ENCODE data around the gene MAML3. TPM values are rescaled to one million over a fixed set of nuclear protein-coding genes. Genes with fewer than 3 reads are reported as not detected.

The MAML3 gene
- total RNA-seq, 2 experiments from 2014 or later = 2.5 to 2.9 TPM

DNA sequence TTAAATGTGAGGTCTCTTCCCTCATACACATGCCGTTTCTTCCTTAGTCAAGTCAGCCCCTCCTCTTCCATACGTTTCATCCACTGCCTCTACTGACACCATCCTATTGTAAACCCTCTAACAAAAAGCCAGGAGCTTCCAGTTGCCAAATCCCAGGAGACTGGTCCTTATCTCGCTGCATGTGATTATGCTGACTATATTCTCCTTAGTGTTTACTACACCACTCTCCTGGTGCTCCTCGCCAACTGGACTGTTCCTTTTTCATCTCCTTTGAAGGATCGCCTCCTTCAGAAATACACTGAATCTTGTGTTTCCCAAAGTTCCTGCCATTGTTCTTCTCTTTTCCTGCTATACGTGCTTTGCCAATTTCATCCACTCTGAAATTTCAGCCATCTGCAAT, 27.7 kb downstream of the MAML3 start:
- POLR2A ChIA-PET = no interaction called here
- H3K27ac Mint-ChIP-seq = no peak overlapping the region
- H3K4me3 ChIP-seq (ENCODE audit: low read length) = no peak overlapping the region

GRCh38 chr4:140125374-140125773, 28.6 kb downstream of the MAML3 start:
- ChIA-PET CTCF (interaction anchor here (0.8 to 1.4 kb wide), 2 partner anchors 23 to 128 kb away, joined by 3 read pairs; no protein-coding TSS in a partner anchor), POLR2A (interaction anchor here (2.0 kb wide), 1 partner anchor 8 kb away, joined by 6 read pairs; no protein-coding TSS in a partner anchor)
- Histone ChIP-seq H3K27me3 (ENCODE audit: control insufficient read depth in 1 of 2, insufficient read depth in 2 of 2, low read length in 2 of 2) (no peaks in the 10 kb centered on the region), H3K4me1 (ENCODE audit: insufficient read depth, low read length) (no peaks in the 10 kb centered on the region), H3K36me3 (ENCODE audit: insufficient read depth, low read length) (no peaks in the 10 kb centered on the region), H3K4me3 (ENCODE audit: low read length) (no peak overlapping the region), H3K27ac (ENCODE audit: low read depth in 1 of 2, low read length in 2 of 2) (no peak overlapping the region), H3K9me3 (ENCODE audit: control insufficient read depth in 1 of 2, insufficient read depth in 1 of 2, low read length in 2 of 2) (no peaks in the 10 kb centered on the region)
- DNase-seq (no peak), ATAC-seq (ENCODE audit: poor library complexity) (no peak)
- Mint-ChIP-seq H3K4me1 (ENCODE audit: low read depth) (peaks cover 15% of the 10 kb centered on the region), H3K27ac (no peak overlapping the region), H3K9me3 (no peaks in the 10 kb centered on the region), H3K4me3 (no peak overlapping the region), H3K27me3 (no peaks in the 10 kb centered on the region), H3K36me3 (ENCODE audit: low read depth) (no peaks in the 10 kb centered on the region)
- TF ChIP-seq, protein P1, sequence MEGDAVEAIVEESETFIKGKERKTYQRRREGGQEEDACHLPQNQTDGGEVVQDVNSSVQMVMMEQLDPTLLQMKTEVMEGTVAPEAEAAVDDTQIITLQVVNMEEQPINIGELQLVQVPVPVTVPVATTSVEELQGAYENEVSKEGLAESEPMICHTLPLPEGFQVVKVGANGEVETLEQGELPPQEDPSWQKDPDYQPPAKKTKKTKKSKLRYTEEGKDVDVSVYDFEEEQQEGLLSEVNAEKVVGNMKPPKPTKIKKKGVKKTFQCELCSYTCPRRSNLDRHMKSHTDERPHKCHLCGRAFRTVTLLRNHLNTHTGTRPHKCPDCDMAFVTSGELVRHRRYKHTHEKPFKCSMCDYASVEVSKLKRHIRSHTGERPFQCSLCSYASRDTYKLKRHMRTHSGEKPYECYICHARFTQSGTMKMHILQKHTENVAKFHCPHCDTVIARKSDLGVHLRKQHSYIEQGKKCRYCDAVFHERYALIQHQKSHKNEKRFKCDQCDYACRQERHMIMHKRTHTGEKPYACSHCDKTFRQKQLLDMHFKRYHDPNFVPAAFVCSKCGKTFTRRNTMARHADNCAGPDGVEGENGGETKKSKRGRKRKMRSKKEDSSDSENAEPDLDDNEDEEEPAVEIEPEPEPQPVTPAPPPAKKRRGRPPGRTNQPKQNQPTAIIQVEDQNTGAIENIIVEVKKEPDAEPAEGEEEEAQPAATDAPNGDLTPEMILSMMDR (IDR thresholded peaks at IDR 0.05) = no peak
- intact Hi-C loops (cut with DNase I, micrococcal nuclease) = no loop called here

More for the DNA sequence above, 27.7 kb downstream of the MAML3 start:
- DNase-seq (no peak), ATAC-seq (ENCODE audit: poor library complexity) (no peak)
- H3K4me3 Mint-ChIP-seq = no peak overlapping the region
- peaks cover 15% of the 10 kb centered on the region for H3K4me1 Mint-ChIP-seq (ENCODE audit: low read depth)
- Histone ChIP-seq H3K27me3 (ENCODE audit: control insufficient read depth in 1 of 2, insufficient read depth in 2 of 2, low read length in 2 of 2) (no peaks in the 10 kb centered on the region), H3K4me1 (ENCODE audit: insufficient read depth, low read length) (no peaks in the 10 kb centered on the region), H3K9me3 (ENCODE audit: control insufficient read depth in 1 of 2, insufficient read depth in 1 of 2, low read length in 2 of 2) (no peaks in the 10 kb centered on the region), H3K27ac (ENCODE audit: low read depth in 1 of 2, low read length in 2 of 2) (no peak overlapping the region), H3K36me3 (ENCODE audit: insufficient read depth, low read length) (no peaks in the 10 kb centered on the region)
- H3K9me3 Mint-ChIP-seq = no peaks in the 10 kb centered on the region
- H3K36me3 Mint-ChIP-seq (ENCODE audit: low read depth) = no peaks in the 10 kb centered on the region
- intact Hi-C loops (cut with DNase I, micrococcal nuclease) = no loop called here
- no peaks in the 10 kb centered on the region for H3K27me3 Mint-ChIP-seq
- TF ChIP-seq, protein P1 (IDR thresholded peaks at IDR 0.05) = no peak
- CTCF ChIA-PET = no interaction called here

GRCh38 chr4:140123666-140124377, 30.2 kb downstream of the MAML3 start:
- ATAC-seq (ENCODE audit: poor library complexity) (peak; percentile 74), DNase-seq (no peak)
- Histone ChIP-seq H3K27ac (ENCODE audit: low read depth in 1 of 2, low read length in 2 of 2) (no peak overlapping the region), H3K27me3 (ENCODE audit: control insufficient read depth in 1 of 2, insufficient read depth in 2 of 2, low read length in 2 of 2) (no peaks in the 10 kb centered on the region), H3K4me1 (ENCODE audit: insufficient read depth, low read length) (no peaks in the 10 kb centered on the region), H3K36me3 (ENCODE audit: insufficient read depth, low read length) (no peaks in the 10 kb centered on the region), H3K9me3 (ENCODE audit: control insufficient read depth in 1 of 2, insufficient read depth in 1 of 2, low read length in 2 of 2) (no peaks in the 10 kb centered on the region), H3K4me3 (ENCODE audit: low read length) (no peak overlapping the region)
- ChIA-PET CTCF (interaction anchor here (1.2 kb wide), 1 partner anchor 13 kb away, joined by 3 read pairs; no protein-coding TSS in a partner anchor), POLR2A (interaction anchor here (2.0 to 2.8 kb wide), 2 partner anchors 9 to 27 kb away, joined by 6 to 13 read pairs; no protein-coding TSS in a partner anchor)
- TF ChIP-seq, protein P1 (IDR thresholded peaks at IDR 0.05) = no peak
- intact Hi-C loops (cut with DNase I, micrococcal nuclease) = loop anchor here in 1 of 2 experiments (1.0 kb wide), 1 partner anchor 26 kb away; no protein-coding TSS in a partner anchor
- H3K4me1 Mint-ChIP-seq (ENCODE audit: low read depth) = peaks cover 15% of the 10 kb centered on the region
- H3K4me3 Mint-ChIP-seq = peak overlapping the region; percentile 26
- H3K27ac Mint-ChIP-seq = peak overlapping the region; percentile 46
- H3K36me3 Mint-ChIP-seq (ENCODE audit: low read depth) = no peaks in the 10 kb centered on the region
- no peaks in the 10 kb centered on the region for H3K9me3 Mint-ChIP-seq
- H3K27me3 Mint-ChIP-seq = no peaks in the 10 kb centered on the region

Measured in CD4-positive, alpha-beta T cell (primary cell).